OCI-LY3 (cell line): ENCODE data around the gene ETFB.
A peak's percentile ranks its signal among the peaks of the same experiment; 100 is the strongest.

Experiments
- H2AFZ ChIP-seq: fragments of 200-600, 300-600 bp; shearing (Covaris generic); 2 replicates; pipeline ENCODE4 v1.6.0; 2014; ENCODE audit warnings: antibody characterized with exemption, low read depth, low read length
- H3K27ac ChIP-seq: fragments of 200-600, 300-600 bp; sonication (generic); 2 replicates; pipeline ENCODE4 v1.5.1; 2014; ENCODE audit warnings: mild to moderate bottlenecking, low read length, moderate library complexity, mixed read lengths
- H3K27me3 ChIP-seq: fragments of 200-600, 300-600 bp; sonication (generic); 2 replicates; pipeline ENCODE4 v1.6.1; 2014; ENCODE audit warnings: low read depth, low read length, mixed read lengths
- H3K36me3 ChIP-seq: fragments of 200-600, 300-600 bp; sonication (generic); replicated peaks from 2 replicates; pipeline ENCODE3; 2014; ENCODE audit warnings: low read depth, low read length, mixed read lengths
- H3K4me1 ChIP-seq: fragments of 300-600, 200-600 bp; sonication (generic); 2 replicates; pipeline ENCODE4 v1.6.1; 2014; ENCODE audit warnings: low read length, mixed read lengths
- H3K4me2 ChIP-seq: fragments of 200-600, 300-600 bp; sonication (generic); 2 replicates; pipeline ENCODE4 v1.6.1; 2014; ENCODE audit warnings: low read length, mixed read lengths
- H3K4me3 ChIP-seq: fragments of 300-600, 200-600 bp; sonication (generic); 2 replicates; pipeline ENCODE4 v1.5.1; 2014; ENCODE audit warnings: antibody characterized with exemption, mild to moderate bottlenecking, low read length, moderate library complexity
- H3K79me2 ChIP-seq: fragments of 300-600, 200-600 bp; shearing (Covaris generic); 2 replicates; pipeline ENCODE4 v1.6.1; 2014; ENCODE audit warnings: mild to moderate bottlenecking, low read length, mixed read lengths
- H3K9ac ChIP-seq: fragments of 300-600, 200-600 bp; shearing (Covaris generic); 2 replicates; pipeline ENCODE4 v1.6.0; 2014; ENCODE audit warnings: mild to moderate bottlenecking, low read length, moderate library complexity
- H3K9me3 ChIP-seq: fragments of 200-600, 300-600 bp; shearing (Covaris generic); 2 replicates; pipeline ENCODE4 v1.6.1; 2014; ENCODE audit warnings: low read length, mixed read lengths; ENCODE audit not compliant: insufficient read depth
- H4K20me1 ChIP-seq: fragments of 200-600, 300-600 bp; sonication (generic); 2 replicates; pipeline ENCODE4 v1.6.1; 2016; ENCODE audit warnings: low read length, mixed read lengths; ENCODE audit not compliant: insufficient read depth
- CTCF ChIP-seq: fragments of 200-600, 300-600 bp; sonication (generic); IDR thresholded peaks from 2 replicates; pipeline ENCODE4 v1.5.1; 2014; ENCODE audit warnings: antibody characterized with exemption, low read length, low read depth
- EZH2phosphoT487 ChIP-seq: fragments of 200-600 bp; shearing (Covaris generic); IDR thresholded peaks from 2 replicates; pipeline ENCODE4 v1.6.1; 2018; ENCODE audit warnings: antibody characterized with exemption, mixed run types, low read depth

ETFB gene

DNA sequence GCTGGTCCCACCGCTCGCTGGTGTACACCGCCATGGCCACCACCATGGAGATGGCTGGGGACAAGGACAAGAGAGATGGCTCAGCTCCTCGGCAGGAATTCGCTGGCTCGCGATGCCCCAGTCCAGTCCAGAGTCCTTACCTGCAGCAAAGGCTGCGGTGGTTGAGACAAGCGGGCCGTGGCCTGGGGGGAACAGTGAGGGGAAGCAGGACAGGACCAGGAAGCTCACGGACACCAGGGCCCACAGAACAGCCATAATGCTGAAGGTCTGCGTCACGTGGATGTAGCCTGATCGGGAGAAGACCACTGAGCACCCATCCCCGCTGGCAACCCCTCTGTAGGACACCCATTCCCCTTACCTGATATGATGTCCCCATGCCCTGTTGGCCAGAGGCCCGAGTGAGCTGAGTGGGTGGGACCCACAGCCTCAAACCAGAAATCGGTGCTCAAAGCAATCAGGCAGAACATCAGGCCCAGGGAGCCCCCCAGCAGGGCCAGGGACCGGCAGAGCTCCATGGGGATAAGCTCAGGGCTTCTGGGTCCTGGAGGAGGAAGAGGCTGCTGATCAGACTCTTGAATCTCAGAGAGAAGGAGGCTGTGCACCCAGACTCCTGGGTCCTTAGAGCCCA lies 5.9 kb upstream of the ETFB start:
- no peaks in the 10 kb centered on the region for H3K9me3 ChIP-seq
- H3K4me3 ChIP-seq = no peak overlapping the region
- no peaks in the 10 kb centered on the region for H3K27me3 ChIP-seq
- H3K4me1 ChIP-seq = peaks cover 12% of the 10 kb centered on the region
- peaks cover 6% of the 10 kb centered on the region; the same call in 1 of the 2 replicates for H3K79me2 ChIP-seq
- H3K9ac ChIP-seq = no peak overlapping the region
- H3K4me2 ChIP-seq = no peak overlapping the region
- no peak overlapping the region for H3K27ac ChIP-seq
- no peak for TF ChIP-seq EZH2phosphoT487
- no peak for TF ChIP-seq CTCF
- H4K20me1 ChIP-seq = no peaks in the 10 kb centered on the region
- no peak overlapping the region for H2AFZ ChIP-seq
- H3K36me3 ChIP-seq = no peaks in the 10 kb centered on the region

DNA sequence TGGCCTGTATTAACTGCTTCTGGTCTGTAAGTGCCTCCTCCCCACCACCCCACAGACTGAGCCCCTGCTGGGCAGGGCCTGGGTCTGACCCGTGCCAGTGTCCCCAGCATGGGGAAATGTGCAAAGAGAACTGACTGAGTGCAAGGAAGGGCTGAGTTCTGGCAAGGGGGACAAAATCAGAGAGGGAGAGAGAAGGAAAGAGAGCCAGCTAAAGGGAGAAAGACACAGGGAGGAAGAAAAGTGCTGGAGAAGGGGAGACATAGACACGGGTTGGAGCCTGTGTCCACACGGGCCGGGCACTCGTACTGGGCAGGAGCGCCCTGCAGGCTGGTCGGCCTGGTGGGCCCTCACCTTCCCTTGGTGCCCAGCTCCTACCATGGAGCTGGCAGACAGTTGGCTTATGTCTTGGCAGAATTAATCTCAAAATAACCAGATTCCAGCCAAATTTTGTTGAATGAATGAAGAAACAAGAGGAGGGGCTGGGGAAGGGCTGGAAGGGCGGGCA lies 5.0 kb upstream of the ETFB start:
- Histone ChIP-seq H3K9ac (no peak overlapping the region), H3K4me2 (no peak overlapping the region), H3K27ac (no peak overlapping the region)

GRCh38 chr19:51370230-51370629 lies 4.0 kb upstream of the ETFB start:
- Histone ChIP-seq H3K79me2 (peaks cover 17% of the 10 kb centered on the region), H2AFZ (no peak overlapping the region), H3K9me3 (no peaks in the 10 kb centered on the region), H3K9ac (no peak overlapping the region), H3K27ac (no peak overlapping the region), H3K4me1 (peaks cover 11% of the 10 kb centered on the region), H3K4me2 (no peak overlapping the region), H3K27me3 (no peaks in the 10 kb centered on the region), H3K36me3 (no peaks in the 10 kb centered on the region), H4K20me1 (no peaks in the 10 kb centered on the region), H3K4me3 (no peak overlapping the region)
- TF ChIP-seq EZH2phosphoT487 (no peak), CTCF (no peak)

More for the DNA sequence above, 5.0 kb upstream of the ETFB start:
- peaks cover 12% of the 10 kb centered on the region for H3K4me1 ChIP-seq
- no peak for TF ChIP-seq CTCF
- no peak for TF ChIP-seq EZH2phosphoT487
- no peaks in the 10 kb centered on the region for H3K27me3 ChIP-seq
- peaks cover 9% of the 10 kb centered on the region; the same call in 1 of the 2 replicates for H3K79me2 ChIP-seq
- no peaks in the 10 kb centered on the region for H3K36me3 ChIP-seq
- no peaks in the 10 kb centered on the region for H4K20me1 ChIP-seq
- no peaks in the 10 kb centered on the region for H3K9me3 ChIP-seq
- no peak overlapping the region for H3K4me3 ChIP-seq
- H2AFZ ChIP-seq = no peak overlapping the region

GRCh38 chr19:51368366-51369282 lies 2.4 kb upstream of the ETFB start, which contains the start of gene CLDND2:
TSS of gene CLDND2 (minus strand) at chr19:51369003. CDS start at chr19:51368577, 426 bp downstream.
- Histone ChIP-seq H3K36me3 (no peaks in the 10 kb centered on the region), H3K27me3 (no peaks in the 10 kb centered on the region), H4K20me1 (no peaks in the 10 kb centered on the region), H3K79me2 (peaks cover 19% of the 10 kb centered on the region), H3K4me1 (peaks cover 12% of the 10 kb centered on the region), H2AFZ (peak within 1 kb of the TSS; percentile 65), H3K9me3 (no peaks in the 10 kb centered on the region), H3K27ac (peak within 1 kb of the TSS; percentile 56), H3K4me2 (peak within 1 kb of the TSS; percentile 91), H3K9ac (peak within 1 kb of the TSS; percentile 93), H3K4me3 (peak within 1 kb of the TSS; percentile 95)
- no peak for TF ChIP-seq CTCF
- TF ChIP-seq EZH2phosphoT487 = no peak
